Fibroblast of pulmonary artery (primary cell): Measurements from ENCODE around the gene RECK.
"Not testable (repeated sequence)": the region's sequence is repeated elsewhere in the genome, so short reads cannot be mapped to it uniquely, and the experiment has no call there.

ENCODE experiments used
- DNase-seq: peaks from one replicate; pipeline ENCODE4 v3.0.0-alpha.2; 2010; ENCODE audit warnings: low read depth
- H3K4me3 ChIP-seq: replicated peaks from 2 replicates; pipeline ENCODE4 v1.5.1; 2011; ENCODE audit warnings: low read depth, mild to moderate bottlenecking, control low read depth, low read length, moderate library complexity
- CTCF ChIP-seq: IDR thresholded peaks from 2 replicates; pipeline ENCODE4 v1.5.1; 2011; ENCODE audit warnings: mild to moderate bottlenecking, control low read depth, low read length, inconsistent platforms; ENCODE audit errors: missing control alignments

The RECK gene

GRCh38 chr9:36036780-36037548 lies at the start of gene RECK:
RECK (plus strand) TSS chr9:36036913; CDS start chr9:36036999, 86 bp downstream.
- peak; percentile 80 for DNase-seq
- TF ChIP-seq CTCF, result no peak
- peak within 1 kb of the TSS; percentile 72 for H3K4me3 ChIP-seq

- DNase-seq, result no peak
- no peak overlapping the region for H3K4me3 ChIP-seq
- TF ChIP-seq CTCF, result no peak
These were observed 46.6 kb upstream of the RECK start for GRCh38 chr9:35990155-35990554.

- not testable (repeated sequence) for H3K4me3 ChIP-seq, DNase-seq
These were observed 43.6 kb upstream of the RECK start for GRCh38 chr9:35993136-35993535.

- no peak for TF ChIP-seq CTCF
- DNase-seq, result no peak
- no peak overlapping the region for H3K4me3 ChIP-seq
These were observed 42.6 kb upstream of the RECK start for GRCh38 chr9:35993976-35994720.

GRCh38 chr9:35994959-35995358 lies 41.8 kb upstream of the RECK start:
- TF ChIP-seq CTCF, result no peak
- H3K4me3 ChIP-seq, result no peak overlapping the region
- DNase-seq, result no peak

- no peak overlapping the region for H3K4me3 ChIP-seq
- no peak for TF ChIP-seq CTCF
- peak; percentile 16 for DNase-seq
These were observed 40.2 kb upstream of the RECK start for GRCh38 chr9:35996358-35996970.

- not testable (repeated sequence) for DNase-seq, H3K4me3 ChIP-seq
These were observed 39.7 kb upstream of the RECK start for GRCh38 chr9:35997016-35997415.
